ENCODE results near the gene SLC8A1. TPM values are rescaled to one million over a fixed set of nuclear protein-coding genes. Genes with fewer than 3 reads are reported as not detected.
A peak's percentile ranks its signal among the peaks of the same experiment; 100 is the strongest.

Gene SLC8A1
- total and polyA plus RNA-seq, 2 experiments from 2014 or later, result 103 to 682 TPM

DNA sequence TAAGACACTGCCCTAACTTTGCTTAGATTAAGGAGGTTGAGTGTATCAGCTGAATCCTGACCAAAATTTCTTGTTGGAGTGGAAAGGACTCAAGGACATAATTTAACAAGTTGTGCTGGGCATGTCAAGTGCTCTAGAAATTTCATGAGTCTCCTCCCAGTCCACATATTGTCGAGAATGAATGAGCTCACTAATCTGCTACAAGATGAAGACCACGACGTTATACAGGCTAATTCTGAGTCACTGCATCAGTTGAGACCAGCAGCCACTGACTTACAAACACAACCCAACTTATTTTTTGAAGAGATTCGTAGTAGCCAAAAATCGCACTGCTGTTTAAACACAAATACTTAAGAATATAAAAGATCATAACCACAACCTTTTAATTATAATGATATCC is 28.7 kb upstream of the SLC8A1 start:
- TF ChIP-seq, protein P1, sequence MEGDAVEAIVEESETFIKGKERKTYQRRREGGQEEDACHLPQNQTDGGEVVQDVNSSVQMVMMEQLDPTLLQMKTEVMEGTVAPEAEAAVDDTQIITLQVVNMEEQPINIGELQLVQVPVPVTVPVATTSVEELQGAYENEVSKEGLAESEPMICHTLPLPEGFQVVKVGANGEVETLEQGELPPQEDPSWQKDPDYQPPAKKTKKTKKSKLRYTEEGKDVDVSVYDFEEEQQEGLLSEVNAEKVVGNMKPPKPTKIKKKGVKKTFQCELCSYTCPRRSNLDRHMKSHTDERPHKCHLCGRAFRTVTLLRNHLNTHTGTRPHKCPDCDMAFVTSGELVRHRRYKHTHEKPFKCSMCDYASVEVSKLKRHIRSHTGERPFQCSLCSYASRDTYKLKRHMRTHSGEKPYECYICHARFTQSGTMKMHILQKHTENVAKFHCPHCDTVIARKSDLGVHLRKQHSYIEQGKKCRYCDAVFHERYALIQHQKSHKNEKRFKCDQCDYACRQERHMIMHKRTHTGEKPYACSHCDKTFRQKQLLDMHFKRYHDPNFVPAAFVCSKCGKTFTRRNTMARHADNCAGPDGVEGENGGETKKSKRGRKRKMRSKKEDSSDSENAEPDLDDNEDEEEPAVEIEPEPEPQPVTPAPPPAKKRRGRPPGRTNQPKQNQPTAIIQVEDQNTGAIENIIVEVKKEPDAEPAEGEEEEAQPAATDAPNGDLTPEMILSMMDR (IDR thresholded peaks at IDR 0.05; ENCODE audit: low read depth, low read length), result no peak
- no peak overlapping the region for H3K4me3 ChIP-seq
- H3K27ac ChIP-seq, result peak overlapping the region; percentile 67
- H3K9me3 ChIP-seq (ENCODE audit: low read depth), result no peaks in the 10 kb centered on the region
- no peak for DNase-seq (ENCODE audit: low read depth in 1 of 2, low spot score in 1 of 2)
- H3K36me3 ChIP-seq, result peaks cover 12% of the 10 kb centered on the region
- no peaks in the 10 kb centered on the region for H3K27me3 ChIP-seq
- peaks cover 62% of the 10 kb centered on the region for H3K4me1 ChIP-seq (ENCODE audit: low read depth)

DNA sequence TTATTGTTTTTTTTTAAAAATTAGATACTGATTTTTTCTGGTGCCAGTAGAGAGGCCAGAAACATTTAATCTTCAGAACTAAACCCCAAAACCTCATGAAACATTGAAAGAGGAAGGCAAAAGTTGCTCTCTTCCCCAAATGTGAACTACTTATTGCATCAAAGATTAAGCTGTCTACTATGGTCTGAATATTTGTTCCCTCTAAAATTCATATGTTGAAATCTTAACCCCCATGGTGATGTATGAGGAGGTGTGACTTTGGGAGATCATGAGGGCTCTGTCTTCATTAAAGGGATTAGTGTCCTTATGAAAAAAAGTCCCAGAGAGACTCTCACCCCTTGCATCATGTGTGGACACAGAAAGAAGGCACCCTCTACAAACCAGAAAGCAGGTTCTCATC is 28.2 kb upstream of the SLC8A1 start:
- no peaks in the 10 kb centered on the region for H3K27me3 ChIP-seq
- H3K9me3 ChIP-seq (ENCODE audit: low read depth), result no peaks in the 10 kb centered on the region
- no peak overlapping the region for H3K4me3 ChIP-seq
- DNase-seq (ENCODE audit: low read depth in 1 of 2, low spot score in 1 of 2), result no peak
- TF ChIP-seq, protein P1 (IDR thresholded peaks at IDR 0.05; ENCODE audit: low read depth, low read length), result no peak
- peak overlapping the region; percentile 67 for H3K27ac ChIP-seq
- peaks cover 12% of the 10 kb centered on the region for H3K36me3 ChIP-seq
- H3K4me1 ChIP-seq (ENCODE audit: low read depth), result peaks cover 60% of the 10 kb centered on the region

DNA sequence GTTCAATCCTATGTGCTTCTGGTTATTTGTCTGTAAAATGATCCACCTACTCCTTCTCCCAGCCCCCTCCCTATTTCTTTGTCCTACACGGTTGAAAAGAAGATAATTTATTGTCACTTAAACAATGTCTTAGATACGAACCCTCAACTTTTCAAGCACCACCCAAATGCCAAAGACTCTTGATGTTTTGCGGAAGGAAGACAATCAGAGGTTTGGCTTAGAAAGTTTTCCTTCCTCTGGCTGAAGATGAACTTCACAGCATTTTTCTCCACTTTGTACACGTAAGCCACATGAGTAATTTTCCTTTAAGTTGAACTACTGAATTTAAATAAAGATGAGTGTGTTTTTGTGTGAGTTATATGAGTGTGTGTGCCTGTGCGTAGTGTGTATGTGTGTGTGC is 25.5 kb upstream of the SLC8A1 start:
- H3K4me3 ChIP-seq, result no peak overlapping the region
- H3K36me3 ChIP-seq, result peaks cover 11% of the 10 kb centered on the region
- no peak for DNase-seq (ENCODE audit: low read depth in 1 of 2, low spot score in 1 of 2)
- peak overlapping the region; percentile 68 for H3K27ac ChIP-seq
- peaks cover 73% of the 10 kb centered on the region for H3K4me1 ChIP-seq (ENCODE audit: low read depth)
- TF ChIP-seq, protein P1 (IDR thresholded peaks at IDR 0.05; ENCODE audit: low read depth, low read length), result no peak
- no peaks in the 10 kb centered on the region for H3K27me3 ChIP-seq
- no peaks in the 10 kb centered on the region for H3K9me3 ChIP-seq (ENCODE audit: low read depth)

DNA sequence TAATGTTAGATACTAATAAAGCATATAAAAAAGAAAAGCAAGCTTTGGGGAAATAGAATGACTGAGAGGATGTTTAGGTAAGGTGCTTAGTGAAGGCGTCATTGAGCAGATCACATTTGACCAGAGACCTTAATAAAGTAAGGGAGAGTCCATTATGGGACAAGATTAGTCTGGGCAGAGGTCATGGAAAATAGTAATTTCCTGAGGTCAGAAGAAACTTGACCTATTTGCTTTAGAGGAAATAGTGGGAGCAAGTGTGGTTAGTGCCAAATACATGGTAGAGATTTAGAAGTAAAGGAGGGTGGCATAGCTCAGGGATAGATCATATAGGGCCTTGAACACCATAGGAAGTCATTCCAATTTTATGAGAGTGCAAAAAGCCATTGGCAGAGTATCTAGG is 24.5 kb upstream of the SLC8A1 start:
- TF ChIP-seq, protein P1 (IDR thresholded peaks at IDR 0.05; ENCODE audit: low read depth, low read length), result no peak
- peak overlapping the region; percentile 68 for H3K27ac ChIP-seq
- DNase-seq (ENCODE audit: low read depth in 1 of 2, low spot score in 1 of 2), result no peak
- H3K27me3 ChIP-seq, result no peaks in the 10 kb centered on the region
- H3K9me3 ChIP-seq (ENCODE audit: low read depth), result no peaks in the 10 kb centered on the region
- H3K36me3 ChIP-seq, result peaks cover 9% of the 10 kb centered on the region
- no peak overlapping the region for H3K4me3 ChIP-seq
- peaks cover 70% of the 10 kb centered on the region for H3K4me1 ChIP-seq (ENCODE audit: low read depth)

DNA sequence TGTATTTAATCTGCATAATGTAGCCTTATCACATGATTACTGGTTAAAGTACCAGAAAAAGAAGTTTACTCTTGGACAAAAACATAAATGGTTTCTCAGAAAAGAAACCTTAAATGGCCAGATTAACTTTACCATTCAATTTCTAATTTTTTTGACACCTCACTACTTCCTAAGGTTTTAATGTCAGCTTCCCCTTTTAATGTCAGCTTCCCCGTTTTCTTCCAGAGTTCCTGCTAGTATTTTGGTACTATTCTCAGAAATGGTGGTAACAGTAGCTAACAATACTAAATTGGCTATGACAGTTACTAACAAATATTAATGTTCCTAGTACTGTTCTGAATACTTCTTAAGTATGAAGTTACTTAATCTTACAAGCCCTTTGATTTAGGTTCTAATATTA is 22.4 kb upstream of the SLC8A1 start:
- no peak for DNase-seq (ENCODE audit: low read depth in 1 of 2, low spot score in 1 of 2)
- Histone ChIP-seq H3K9me3 (ENCODE audit: low read depth) (no peaks in the 10 kb centered on the region), H3K27ac (peak overlapping the region; percentile 32), H3K36me3 (peaks cover 4% of the 10 kb centered on the region), H3K27me3 (no peaks in the 10 kb centered on the region), H3K4me1 (ENCODE audit: low read depth) (peaks cover 57% of the 10 kb centered on the region), H3K4me3 (no peak overlapping the region)
- TF ChIP-seq, protein P1 (IDR thresholded peaks at IDR 0.05; ENCODE audit: low read depth, low read length), result no peak

DNA sequence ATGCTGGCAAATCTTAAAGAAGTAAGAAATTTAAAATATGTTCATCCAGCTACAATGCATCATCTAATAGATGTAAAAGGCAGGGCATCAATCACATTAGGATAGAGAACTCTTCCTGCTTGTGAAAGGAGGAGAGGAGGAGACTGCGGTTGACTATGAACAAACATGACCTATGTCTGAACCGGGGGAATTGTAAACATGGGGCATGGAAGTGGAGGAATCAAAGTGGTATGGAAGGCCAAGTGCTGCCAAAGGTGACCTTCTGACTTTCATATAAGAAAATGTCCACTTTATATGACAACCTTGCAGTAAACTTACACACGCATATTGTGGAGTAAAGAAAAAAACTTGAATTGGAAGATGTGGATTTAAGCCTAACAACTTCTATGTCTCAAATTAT is 20.0 kb upstream of the SLC8A1 start:
- TF ChIP-seq, protein P1 (IDR thresholded peaks at IDR 0.05; ENCODE audit: low read depth, low read length), result no peak
- DNase-seq (ENCODE audit: low read depth in 1 of 2, low spot score in 1 of 2), result no peak
- Histone ChIP-seq H3K36me3 (peaks cover 12% of the 10 kb centered on the region), H3K27ac (peak overlapping the region; percentile 16), H3K4me1 (ENCODE audit: low read depth) (peaks cover 32% of the 10 kb centered on the region), H3K9me3 (ENCODE audit: low read depth) (no peaks in the 10 kb centered on the region), H3K4me3 (no peak overlapping the region), H3K27me3 (no peaks in the 10 kb centered on the region)
